Duodenal mucosa (tissue), 2 donors: Measurements from ENCODE around the gene POLDIP3.
A peak's percentile ranks its signal among the peaks of the same experiment; 100 is the strongest.

Experiments
- H3K27ac ChIP-seq: one replicate; pipeline ENCODE4 v1.7.0; 2013; ENCODE audit warnings: low read depth, low read length
- H3K27me3 ChIP-seq, 2 donors: one replicate each; pipeline ENCODE4 v1.7.0; 2013; ENCODE audit warnings: low read length in 2 of 2, control low read depth in 1 of 2; ENCODE audit not compliant: insufficient read depth in 2 of 2, control insufficient read depth in 1 of 2
- H3K36me3 ChIP-seq, 2 donors: one replicate each; pipeline ENCODE4 v1.7.0; 2013; ENCODE audit warnings: low read length in 2 of 2, control low read depth in 1 of 2; ENCODE audit not compliant: insufficient read depth in 2 of 2, control insufficient read depth in 1 of 2
- H3K4me1 ChIP-seq, 2 donors: one replicate each; pipeline ENCODE4 v1.7.0; 2013; ENCODE audit warnings: low read length in 2 of 2, control low read depth in 1 of 2; ENCODE audit not compliant: insufficient read depth in 2 of 2, control insufficient read depth in 1 of 2
- H3K4me3 ChIP-seq, 2 donors: one replicate each; pipeline ENCODE4 v1.7.0; 2013; ENCODE audit warnings: low read length in 2 of 2, low read depth in 1 of 2
- H3K9ac ChIP-seq, 2 donors: one replicate each; pipeline ENCODE4 v1.7.0; 2013; ENCODE audit warnings: low read length in 2 of 2, low read depth in 1 of 2
- H3K9me3 ChIP-seq, 2 donors: one replicate each; pipeline ENCODE4 v1.7.0; 2013; ENCODE audit warnings: low read length in 2 of 2, control low read depth in 1 of 2; ENCODE audit not compliant: control insufficient read depth in 1 of 2

POLDIP3 gene, protein sequence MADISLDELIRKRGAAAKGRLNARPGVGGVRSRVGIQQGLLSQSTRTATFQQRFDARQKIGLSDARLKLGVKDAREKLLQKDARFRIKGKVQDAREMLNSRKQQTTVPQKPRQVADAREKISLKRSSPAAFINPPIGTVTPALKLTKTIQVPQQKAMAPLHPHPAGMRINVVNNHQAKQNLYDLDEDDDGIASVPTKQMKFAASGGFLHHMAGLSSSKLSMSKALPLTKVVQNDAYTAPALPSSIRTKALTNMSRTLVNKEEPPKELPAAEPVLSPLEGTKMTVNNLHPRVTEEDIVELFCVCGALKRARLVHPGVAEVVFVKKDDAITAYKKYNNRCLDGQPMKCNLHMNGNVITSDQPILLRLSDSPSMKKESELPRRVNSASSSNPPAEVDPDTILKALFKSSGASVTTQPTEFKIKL

DNA sequence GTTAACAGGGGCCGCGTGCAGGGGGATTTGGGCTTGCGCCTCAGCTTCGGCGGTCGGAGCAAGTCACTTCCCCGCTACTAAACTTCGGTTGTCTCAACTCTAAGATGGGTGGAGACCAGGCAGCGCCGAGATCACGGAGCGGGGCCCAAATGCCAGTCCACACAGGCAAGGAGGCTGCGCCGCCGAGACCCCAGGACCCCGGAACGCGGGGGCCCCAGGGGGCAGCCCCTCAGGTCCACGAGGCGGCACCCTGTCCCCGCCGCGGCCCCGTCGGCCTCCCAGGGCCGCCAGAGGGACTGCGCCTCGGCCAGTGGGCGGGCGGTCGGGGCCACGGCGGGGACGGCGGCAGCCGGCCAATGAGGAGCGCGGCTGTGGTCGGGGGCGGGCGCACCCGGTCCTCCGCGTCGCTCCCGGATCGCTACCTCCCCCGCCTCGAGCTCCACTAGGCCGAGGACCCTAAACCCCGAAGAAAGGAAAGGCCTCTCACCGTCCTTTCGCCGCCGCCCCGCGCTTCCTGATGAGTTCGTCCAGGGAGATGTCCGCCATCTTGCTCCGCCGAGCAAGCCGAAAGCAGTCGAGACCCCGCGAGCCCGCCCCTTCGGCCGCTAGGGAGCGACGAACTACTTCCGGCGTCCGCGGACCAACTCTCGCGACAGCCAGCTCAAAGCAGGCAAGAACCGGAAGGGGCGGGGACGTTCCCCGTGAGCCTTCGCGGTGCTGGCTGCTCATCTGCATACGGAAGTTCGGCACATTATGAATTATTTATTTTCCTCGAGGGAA is at the start of gene POLDIP3:
Gene POLDIP3 (minus strand): TSS at position 572 of the 780 bp plus-strand sequence. CDS start 26 bp downstream, at position 546.
- Histone ChIP-seq H3K27me3 (no peaks in the 10 kb centered on the region), H3K4me3 (peak within 1 kb of the TSS; percentile 85 to 88), H3K4me1 (peaks cover 38 to 47% of the 10 kb centered on the region in 2 donors), H3K27ac (peak within 1 kb of the TSS; percentile 92), H3K36me3 (peaks cover 6 to 17% of the 10 kb centered on the region in 2 donors), H3K9ac (peak within 1 kb of the TSS; percentile 85 to 94), H3K9me3 (no peaks in the 10 kb centered on the region)

DNA sequence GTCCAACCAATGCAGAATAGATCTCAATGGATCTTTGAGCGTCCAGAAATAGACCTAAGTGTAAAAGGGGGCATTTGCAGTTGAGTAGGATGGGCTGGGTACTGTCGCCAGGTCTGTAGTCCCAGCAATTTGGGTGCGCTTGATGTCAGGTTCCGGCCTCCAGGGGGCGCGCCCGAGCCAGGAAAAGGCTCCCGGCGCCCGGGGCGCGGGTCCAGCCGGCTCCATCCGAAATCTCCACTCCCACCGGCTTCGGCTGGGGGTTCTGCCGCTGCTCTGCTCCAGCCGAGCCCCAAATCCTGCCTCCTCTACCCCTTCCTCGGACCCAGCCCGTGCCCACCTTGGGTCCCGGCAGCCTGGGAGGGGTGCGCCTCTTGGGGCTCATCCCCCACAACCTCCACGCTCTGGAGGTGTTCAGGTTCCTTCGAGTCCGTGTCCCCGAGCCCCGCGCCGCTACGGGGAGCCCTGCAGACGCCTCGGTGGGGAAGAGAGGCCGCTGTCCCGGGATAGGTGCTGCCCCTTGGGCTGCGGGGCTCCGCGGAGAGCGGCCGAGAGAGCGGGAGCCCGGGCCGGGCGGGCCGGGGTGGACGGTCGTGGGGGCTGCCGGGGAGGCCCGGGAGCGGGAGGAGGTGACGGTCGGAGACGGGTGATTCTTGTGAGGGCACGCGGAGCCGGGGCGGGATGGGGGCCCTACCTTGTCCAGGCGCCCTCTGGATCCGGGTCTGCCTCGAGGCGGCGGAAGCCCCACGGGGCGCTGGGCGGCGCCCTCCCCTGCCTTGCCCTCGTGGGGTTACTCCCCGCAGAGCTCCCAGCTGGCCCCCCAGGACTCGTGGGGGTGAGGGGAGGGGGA is 47.5 kb upstream of the POLDIP3 start:
- Histone ChIP-seq H3K9me3 (no peaks in the 10 kb centered on the region), H3K4me1 (no peaks in the 10 kb centered on the region), H3K36me3 (no peaks in the 10 kb centered on the region), H3K9ac (peak overlapping the region in 1 of 2 donors; percentile 63), H3K27ac (no peak overlapping the region), H3K4me3 (peak overlapping the region; percentile 61 to 62), H3K27me3 (no peaks in the 10 kb centered on the region)

DNA sequence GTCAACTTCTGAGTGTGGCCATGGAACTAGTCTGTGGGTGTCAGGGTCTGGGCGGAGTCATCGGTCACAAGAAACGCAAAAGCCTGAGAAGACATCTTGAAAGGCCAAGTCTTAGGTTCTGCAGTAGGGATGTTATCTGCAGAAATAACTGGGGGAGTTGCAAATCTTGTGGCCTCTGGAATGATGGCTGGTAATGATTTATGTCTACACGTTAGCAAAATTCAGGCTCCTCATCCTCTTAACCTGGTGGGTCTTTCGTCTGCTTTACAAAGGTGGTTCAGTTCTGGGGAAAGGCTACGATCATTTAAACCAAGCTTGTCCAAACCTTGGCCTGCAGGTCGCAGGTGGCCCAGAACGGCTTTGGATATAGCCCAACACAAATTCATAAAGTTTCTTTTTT is 41.9 kb upstream of the POLDIP3 start:
- Histone ChIP-seq H3K27ac (no peak overlapping the region), H3K9me3 (no peaks in the 10 kb centered on the region), H3K4me1 (no peaks in the 10 kb centered on the region), H3K36me3 (no peaks in the 10 kb centered on the region), H3K27me3 (no peaks in the 10 kb centered on the region), H3K9ac (no peak overlapping the region), H3K4me3 (no peak overlapping the region)

DNA sequence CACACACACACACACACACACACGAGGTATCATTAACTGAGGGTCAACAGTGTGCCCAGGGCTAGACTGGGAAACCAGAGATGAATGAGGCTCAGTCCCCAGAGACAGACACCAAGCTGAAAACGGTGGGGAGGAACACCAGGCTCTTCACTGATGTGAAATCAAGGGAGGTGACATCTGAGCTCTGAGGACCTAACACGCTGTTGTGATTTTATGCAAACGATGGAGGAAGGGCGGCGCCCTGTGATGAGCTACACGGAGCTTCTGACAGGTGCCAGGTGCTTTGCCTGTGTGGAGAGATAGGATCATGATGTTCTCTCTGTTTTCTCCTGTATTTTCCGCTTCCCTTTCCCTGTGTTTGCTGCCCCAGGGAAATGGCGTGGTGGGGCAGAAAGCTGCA is 41.0 kb upstream of the POLDIP3 start:
- Histone ChIP-seq H3K4me1 (no peaks in the 10 kb centered on the region), H3K4me3 (no peak overlapping the region), H3K9me3 (no peaks in the 10 kb centered on the region), H3K9ac (no peak overlapping the region), H3K36me3 (no peaks in the 10 kb centered on the region), H3K27ac (no peak overlapping the region), H3K27me3 (no peaks in the 10 kb centered on the region)

DNA sequence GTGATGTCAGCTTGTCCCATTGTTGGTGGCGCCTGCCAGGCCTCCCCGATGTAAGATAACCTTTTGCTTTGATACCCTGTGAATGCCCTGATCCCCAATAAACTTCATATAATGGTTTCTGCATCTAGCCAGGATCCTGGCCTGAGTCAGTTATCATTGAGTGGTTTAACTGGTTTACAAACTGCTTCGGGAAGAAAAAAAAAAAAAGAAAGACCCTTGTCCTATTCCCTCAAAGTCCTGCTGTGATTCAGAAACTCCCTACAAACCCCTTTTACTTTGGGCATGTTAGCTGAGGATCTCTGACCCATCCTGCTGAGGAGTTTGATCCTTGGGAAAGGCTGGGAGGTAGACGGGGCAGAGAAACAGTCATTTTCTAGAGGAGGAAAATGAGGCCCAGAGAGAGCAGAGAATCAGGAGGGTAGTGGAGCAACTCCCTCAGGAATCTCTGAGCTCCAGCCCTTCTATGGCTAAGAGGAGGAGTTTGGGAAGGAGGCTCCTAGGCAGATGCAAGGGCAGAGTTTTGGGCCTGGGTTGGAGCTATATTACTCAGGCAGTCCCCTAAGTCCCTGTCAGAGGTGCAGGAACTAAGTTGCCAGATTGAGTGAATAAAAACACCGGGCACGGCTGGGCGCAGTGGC is 39.9 kb upstream of the POLDIP3 start:
- no peaks in the 10 kb centered on the region for H3K27me3 ChIP-seq
- H3K9ac ChIP-seq = no peak overlapping the region
- H3K36me3 ChIP-seq = no peaks in the 10 kb centered on the region
- no peaks in the 10 kb centered on the region for H3K4me1 ChIP-seq
- H3K27ac ChIP-seq = no peak overlapping the region
- H3K4me3 ChIP-seq = no peak overlapping the region
- no peaks in the 10 kb centered on the region for H3K9me3 ChIP-seq

DNA sequence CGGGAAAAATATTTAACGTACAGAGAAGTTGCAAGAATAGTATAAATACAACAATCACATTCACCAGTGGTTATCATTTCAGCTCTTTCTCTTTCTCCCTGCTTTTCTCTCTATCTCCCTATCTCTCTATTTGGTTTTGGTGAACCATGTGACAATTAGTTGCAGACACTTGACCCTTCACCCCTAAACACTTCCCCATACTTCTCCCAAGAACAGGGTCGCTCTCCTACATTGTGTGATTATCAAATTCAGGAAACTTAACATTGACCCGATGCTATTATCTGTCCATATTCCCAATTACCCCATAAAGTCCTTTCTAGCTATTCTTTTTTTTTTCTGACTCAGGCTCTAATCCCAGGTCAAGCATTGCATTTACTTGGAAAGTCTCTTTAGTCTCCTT is 39.3 kb upstream of the POLDIP3 start:
- Histone ChIP-seq H3K27ac (no peak overlapping the region), H3K9ac (no peak overlapping the region), H3K9me3 (no peaks in the 10 kb centered on the region), H3K27me3 (no peaks in the 10 kb centered on the region), H3K36me3 (no peaks in the 10 kb centered on the region), H3K4me3 (no peak overlapping the region), H3K4me1 (no peaks in the 10 kb centered on the region)

DNA sequence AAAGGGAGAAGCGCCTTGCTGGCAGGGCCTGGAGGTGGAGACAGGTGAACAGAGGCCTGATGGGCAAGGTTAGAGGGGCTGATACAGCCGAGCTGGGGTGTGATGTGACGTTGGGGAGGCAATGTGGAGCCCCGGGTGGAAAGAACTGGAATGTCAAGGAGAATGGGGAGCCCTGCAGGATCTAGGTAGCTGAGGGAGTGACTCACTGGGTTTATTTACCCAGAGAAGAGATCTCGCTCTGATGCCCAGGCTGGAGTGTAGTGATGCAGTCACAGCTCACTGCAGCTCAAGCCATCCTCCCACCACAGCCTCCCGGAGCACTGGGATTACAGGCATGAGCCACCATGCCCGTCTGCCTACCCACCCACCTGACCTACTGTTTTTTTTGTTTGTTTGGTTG is 36.5 kb upstream of the POLDIP3 start:
- no peaks in the 10 kb centered on the region for H3K27me3 ChIP-seq
- H3K4me1 ChIP-seq = peaks cover 25% of the 10 kb centered on the region in 2 donors
- no peak overlapping the region for H3K4me3 ChIP-seq
- no peaks in the 10 kb centered on the region for H3K9me3 ChIP-seq
- H3K36me3 ChIP-seq = no peaks in the 10 kb centered on the region
- no peak overlapping the region for H3K27ac ChIP-seq
- H3K9ac ChIP-seq = no peak overlapping the region

DNA sequence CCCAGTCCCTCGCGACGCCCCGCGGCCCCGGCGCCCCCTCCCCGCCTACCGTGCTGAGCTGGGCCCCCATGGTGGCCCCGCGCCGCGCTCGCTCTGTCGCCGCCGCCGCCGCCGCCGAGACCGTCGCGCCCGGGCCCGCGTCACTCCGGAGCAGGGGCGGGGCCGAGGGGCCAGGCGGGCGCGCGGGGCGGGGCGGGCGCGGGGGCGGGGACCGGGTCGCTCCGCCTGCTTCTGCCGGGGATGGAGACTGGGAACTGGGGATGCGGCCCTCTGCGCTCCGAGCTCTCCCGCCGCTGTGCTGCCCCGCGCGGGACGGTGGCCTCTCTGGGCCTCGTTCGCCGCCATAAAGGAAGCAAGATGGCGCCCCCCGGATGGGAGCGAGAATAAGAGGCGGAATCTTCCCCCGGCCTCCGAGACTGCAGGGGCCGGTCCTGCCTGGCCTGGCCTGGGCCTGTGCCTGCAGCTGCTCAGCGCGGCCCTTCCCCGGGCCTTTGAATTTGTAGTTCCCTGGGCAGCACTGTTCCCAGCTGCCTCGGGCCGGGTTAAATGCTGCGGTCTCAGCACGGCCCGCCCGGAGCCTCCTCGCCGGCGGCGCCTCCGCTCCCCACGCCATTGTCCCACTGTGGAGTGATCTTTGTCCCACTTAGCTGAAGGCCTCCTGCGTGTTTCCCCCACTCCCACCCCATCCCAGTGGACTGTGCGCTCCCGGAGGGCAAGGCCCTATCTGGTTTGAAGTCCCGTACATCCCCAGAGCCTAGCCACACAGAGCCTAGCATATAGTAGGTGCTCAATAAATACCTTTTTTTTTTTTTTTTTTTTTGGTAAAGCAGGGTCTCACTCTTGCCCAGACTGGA is 34.8 kb upstream of the POLDIP3 start, which contains the start of gene CYB5R3:
Gene CYB5R3 (minus strand): TSS at position 147 of the 854 bp plus-strand sequence. CDS start 77 bp downstream, at position 70.
- Histone ChIP-seq H3K4me1 (peaks cover 42% of the 10 kb centered on the region in 2 donors), H3K9ac (peak within 1 kb of the TSS; percentile 83 to 95), H3K9me3 (no peaks in the 10 kb centered on the region)

More for the DNA sequence above, 34.8 kb upstream of the POLDIP3 start, which contains the start of gene CYB5R3:
- Histone ChIP-seq H3K27ac (peak within 1 kb of the TSS; percentile 94), H3K36me3 (no peaks in the 10 kb centered on the region), H3K27me3 (no peaks in the 10 kb centered on the region), H3K4me3 (peak within 1 kb of the TSS; percentile 84 to 98)
